Right cardiac atrium (tissue), 5 donors: ENCODE results near the gene KCNQ5. TPM values are rescaled to one million over a fixed set of nuclear protein-coding genes. Genes with fewer than 3 reads are reported as not detected.

Experiments used
- ATAC-seq, 2 donors: fragments of 200-7000 bp; cut with Tn5 transposase; one replicate each; pipeline versions ENCODE4 v1.8.0 to v1.9.1; 2020; ENCODE audit warnings: moderate library complexity in 2 of 2, mild to moderate bottlenecking in 1 of 2
- DNase-seq, 3 donors: peaks; one replicate each; pipeline ENCODE4 v3.0.0-alpha.2; 2020
- H3K27ac ChIP-seq: one replicate; pipeline ENCODE4 v1.5.1; 2013; ENCODE audit warnings: mild to moderate bottlenecking, low read length, control low read depth, moderate library complexity
- H3K27me3 ChIP-seq: one replicate; pipeline ENCODE4 v1.6.1; 2013; ENCODE audit not compliant: control insufficient read depth, insufficient read depth
- H3K4me1 ChIP-seq: one replicate; pipeline ENCODE4 v1.6.1; 2013; ENCODE audit warnings: low read length; ENCODE audit not compliant: control insufficient read depth, insufficient read depth
- H3K4me3 ChIP-seq: one replicate; pipeline ENCODE4 v1.5.1; 2013; ENCODE audit warnings: low read length, control low read depth
- H3K9me3 ChIP-seq: one replicate; pipeline ENCODE4 v1.6.1; 2013; ENCODE audit warnings: low read length; ENCODE audit not compliant: control insufficient read depth
- WGBS: extraction: QIAGEN DNeasy Blood & Tissue Kit; methylation state at CpG from one replicate; pipeline ENCODE4 v1.1.7; 2013; 5-methylcytosine and 5-hydroxymethylcytosine counted together
- intact Hi-C, 4 donors: fragments of 100-400 bp; cut with DNase I; formaldehyde crosslinking; loops; one replicate each; pipeline versions ENCODE4 v1.11.0 to v1.14.0; 2022 to 2023
- polyA plus RNA-seq: library from polyadenylated mRNA; stranded (reverse); fragments of 200-250 nt; gene quantifications from one replicate; pipeline ENCODE4 v1.2.3, GENCODE V29; 2013
- total RNA-seq, 4 donors: library from RNA; stranded (reverse); fragmentation: NEBNext Ultra II Directional; extraction: Animal tissue kit (Norgen Biotek cat#: 25700); gene quantifications; one replicate each; pipeline ENCODE4 v1.2.1, GENCODE V29; 2021
- donor health status: healthy with polysubstance abuse.
- donor health status: DM: no; HTN: yes; CAD: no.
- donor health status: DM: no; HTN: no; CAD: no.
- donor health status: DM: no; HTN: yes; CAD: no; lungs with severe emphysema.
- donor health status: DM: yes; HTN: yes; CAD: no.

The KCNQ5 gene
- total and polyA plus RNA-seq, 5 donors, result 0.20 to 0.68 (median 0.36) TPM; not detected in 1

DNA sequence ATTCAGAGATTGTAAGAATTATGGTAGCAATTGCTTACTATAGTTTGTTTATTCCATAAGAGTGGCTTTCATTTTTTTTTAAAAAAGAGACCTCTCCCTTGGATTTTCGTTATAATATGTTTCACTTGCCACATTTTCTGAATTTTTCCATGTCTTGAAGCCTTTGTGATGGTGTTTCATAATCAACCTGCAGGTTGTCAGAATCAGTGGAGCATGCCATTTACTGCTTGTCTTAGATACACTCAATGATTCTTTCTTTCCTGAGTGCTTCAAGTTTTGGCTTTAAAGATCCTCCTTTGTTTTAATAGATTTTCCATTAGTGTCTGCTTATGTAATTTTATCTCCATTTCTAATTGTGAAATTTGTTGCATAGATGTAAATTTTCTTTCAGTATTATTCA is 31.2 kb downstream of the KCNQ5 start:
- intact Hi-C loops, result no loop called here
- WGBS, result 73% methylated on average over 1 of the region's 1 CpG
- ATAC-seq (no peak), DNase-seq (no peak)
- Histone ChIP-seq H3K4me1 (no peaks in the 10 kb centered on the region), H3K27me3 (no peaks in the 10 kb centered on the region), H3K4me3 (no peak overlapping the region), H3K27ac (no peak overlapping the region), H3K9me3 (no peaks in the 10 kb centered on the region)

DNA sequence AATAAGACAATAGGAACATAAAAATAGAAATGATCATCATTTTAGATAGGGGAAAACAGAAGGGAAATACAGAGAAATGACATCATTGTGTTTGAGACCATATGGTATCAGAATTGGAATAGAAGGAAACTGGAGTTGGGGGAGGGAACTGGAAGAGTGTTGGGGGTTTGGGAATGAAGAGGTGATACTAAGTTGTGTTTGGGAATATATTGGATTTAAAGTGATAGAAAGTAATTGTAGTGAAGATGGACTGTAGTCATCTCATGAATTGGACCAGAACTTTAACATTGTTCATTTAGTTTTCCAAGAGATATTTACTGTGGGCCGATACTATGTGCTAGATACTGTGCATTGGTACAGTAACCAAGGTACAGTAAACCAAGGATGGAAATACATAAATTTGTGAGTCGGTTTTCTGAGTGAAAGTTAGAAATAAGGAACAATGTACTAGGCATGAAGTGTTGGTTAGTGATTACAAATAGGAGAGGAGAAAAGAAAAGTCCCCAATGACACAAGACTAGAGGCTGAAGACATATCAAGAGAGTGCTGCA is 32.3 kb downstream of the KCNQ5 start:
- intact Hi-C loops, result no loop called here

DNA sequence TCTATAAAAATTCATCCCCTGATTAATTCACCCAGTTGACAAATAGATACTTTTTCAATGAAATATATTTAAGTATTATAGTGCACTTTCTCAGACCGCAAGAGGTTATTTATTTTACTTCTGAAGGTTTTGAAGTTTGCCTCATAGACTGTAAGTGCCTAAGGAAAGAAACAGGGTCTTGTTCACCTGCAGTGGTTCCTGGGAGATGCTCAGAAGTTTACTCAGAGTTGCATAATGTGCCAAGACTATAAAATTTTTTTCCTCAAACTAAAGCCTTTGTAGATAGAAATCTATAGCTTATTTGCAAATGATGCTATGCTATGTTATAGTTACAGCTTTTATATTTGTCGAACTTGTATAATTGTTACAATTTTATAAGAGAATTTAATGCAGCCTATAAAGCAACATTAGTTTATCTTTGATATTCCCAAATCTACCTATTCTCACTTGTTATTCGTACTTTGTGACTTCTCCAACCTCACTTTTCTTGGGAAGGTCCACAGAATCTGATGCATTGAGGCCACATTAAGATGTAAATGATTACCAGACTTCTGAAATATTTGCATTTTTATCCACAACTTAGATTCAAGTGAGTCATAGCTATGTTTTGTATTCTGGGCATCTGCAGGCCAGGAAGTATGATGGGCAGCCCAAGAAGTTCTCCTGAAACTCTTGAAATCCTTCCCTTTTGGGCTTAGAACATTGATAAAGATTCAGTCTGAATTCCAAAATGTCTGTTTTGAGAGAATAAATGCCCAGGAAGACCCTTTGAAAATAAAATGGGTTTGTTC is 35.7 kb downstream of the KCNQ5 start:
- Histone ChIP-seq H3K27me3 (no peaks in the 10 kb centered on the region), H3K4me1 (no peaks in the 10 kb centered on the region), H3K27ac (no peak overlapping the region), H3K4me3 (no peak overlapping the region), H3K9me3 (no peaks in the 10 kb centered on the region)
- ATAC-seq, result no peak
- WGBS, result 88% methylated on average over 3 of the region's 3 CpGs
- no peak for DNase-seq
- intact Hi-C loops, result no loop called here

More for the DNA sequence above, 32.3 kb downstream of the KCNQ5 start:
- Histone ChIP-seq H3K4me3 (no peak overlapping the region), H3K27me3 (no peaks in the 10 kb centered on the region), H3K4me1 (no peaks in the 10 kb centered on the region), H3K9me3 (no peaks in the 10 kb centered on the region), H3K27ac (no peak overlapping the region)
- 85% methylated on average over 2 of the region's 2 CpGs for WGBS
- no peak for ATAC-seq
- no peak for DNase-seq

DNA sequence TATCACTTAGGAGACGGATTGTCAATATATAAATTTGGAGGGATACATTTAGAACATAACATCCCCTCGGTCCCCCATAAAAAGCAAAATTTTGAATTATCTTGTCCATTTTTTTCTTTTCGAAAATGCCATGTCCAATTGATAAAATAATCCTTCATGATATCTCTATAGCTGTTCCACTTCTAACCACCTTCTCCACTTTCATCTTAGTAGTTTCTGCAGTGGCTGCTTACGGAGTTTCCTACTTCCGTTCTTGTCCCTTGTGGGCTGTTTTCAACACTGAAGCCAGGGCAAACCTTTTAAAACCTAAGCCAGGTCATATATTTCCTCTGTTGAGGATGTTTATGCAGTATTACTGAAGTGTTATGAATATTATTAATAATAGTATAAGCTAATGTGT is 37.9 kb downstream of the KCNQ5 start:
- no peak overlapping the region for H3K27ac ChIP-seq
- 92% methylated on average over 5 of the region's 5 CpGs for WGBS

GRCh38 chr6:72661411-72661810 is 39.5 kb downstream of the KCNQ5 start:
- DNase-seq, result no peak
- H3K27me3 ChIP-seq, result no peaks in the 10 kb centered on the region
- H3K4me1 ChIP-seq, result no peaks in the 10 kb centered on the region
- H3K9me3 ChIP-seq, result no peaks in the 10 kb centered on the region
- no peak overlapping the region for H3K4me3 ChIP-seq
- WGBS, result 78% methylated on average over 1 of the region's 1 CpG
- no peak overlapping the region for H3K27ac ChIP-seq
- intact Hi-C loops, result no loop called here
- no peak for ATAC-seq

More for the DNA sequence above, 37.9 kb downstream of the KCNQ5 start:
- Histone ChIP-seq H3K27me3 (no peaks in the 10 kb centered on the region), H3K4me3 (no peak overlapping the region), H3K9me3 (no peaks in the 10 kb centered on the region), H3K4me1 (no peaks in the 10 kb centered on the region)
- intact Hi-C loops, result no loop called here
- DNase-seq (no peak), ATAC-seq (no peak)

DNA sequence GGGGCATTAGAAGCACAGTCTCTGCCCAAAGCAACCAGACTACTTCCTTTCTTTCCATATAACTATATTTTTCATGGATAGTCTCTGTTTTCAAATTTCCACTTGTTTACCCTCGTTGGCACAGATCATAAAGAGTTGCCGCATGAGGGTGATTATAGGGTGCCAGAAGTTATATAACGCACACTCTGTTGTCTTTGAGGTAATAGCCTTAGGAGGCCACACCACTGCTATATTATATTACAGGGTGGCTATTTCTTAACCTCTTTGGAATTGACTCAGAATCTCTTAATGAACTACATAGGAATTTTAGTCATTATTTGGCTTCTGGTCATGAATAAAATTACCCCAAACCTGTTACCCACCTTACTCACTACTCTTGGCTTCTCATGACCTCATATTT is 43.7 kb downstream of the KCNQ5 start:
- intact Hi-C loops, result no loop called here
- 93% methylated on average over 3 of the region's 3 CpGs for WGBS
- DNase-seq, result no peak
- Histone ChIP-seq H3K27me3 (no peaks in the 10 kb centered on the region), H3K4me1 (no peaks in the 10 kb centered on the region), H3K27ac (no peak overlapping the region), H3K4me3 (no peak overlapping the region), H3K9me3 (no peaks in the 10 kb centered on the region)
- ATAC-seq, result no peak

DNA sequence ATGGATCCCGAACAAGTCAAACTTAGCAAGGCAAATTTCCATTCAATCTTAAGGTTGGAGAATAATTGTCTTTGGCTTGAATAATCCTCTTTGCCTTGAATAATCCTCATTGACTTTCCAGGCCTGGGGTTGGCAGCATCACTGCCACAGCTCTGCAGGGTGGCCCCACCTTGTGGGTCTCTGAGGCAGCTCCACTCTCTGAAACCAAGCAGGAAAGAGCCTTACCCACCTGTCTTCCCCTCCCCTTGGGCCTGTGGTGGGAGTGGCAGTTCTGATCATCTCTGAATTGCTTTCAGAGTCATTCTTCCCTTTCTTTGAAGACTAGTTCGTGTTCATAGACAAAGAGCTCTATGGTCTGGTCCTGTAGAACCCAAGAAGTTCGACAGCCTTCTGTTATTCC is 47.5 kb downstream of the KCNQ5 start:
- ATAC-seq (no peak), DNase-seq (no peak)
- Histone ChIP-seq H3K27me3 (no peaks in the 10 kb centered on the region), H3K4me1 (no peaks in the 10 kb centered on the region), H3K4me3 (no peak overlapping the region), H3K9me3 (no peaks in the 10 kb centered on the region), H3K27ac (no peak overlapping the region)
- WGBS, result 81% methylated on average over 3 of the region's 3 CpGs
- intact Hi-C loops, result no loop called here

GRCh38 chr6:72672906-72673305 is 51.0 kb downstream of the KCNQ5 start:
- Histone ChIP-seq H3K27me3 (no peaks in the 10 kb centered on the region), H3K27ac (no peak overlapping the region), H3K4me3 (no peak overlapping the region), H3K4me1 (no peaks in the 10 kb centered on the region), H3K9me3 (no peaks in the 10 kb centered on the region)
- DNase-seq, result no peak
- intact Hi-C loops, result no loop called here
- ATAC-seq, result no peak
- WGBS, result 74% methylated on average over 1 of the region's 1 CpG

- H3K27me3 ChIP-seq, result no peaks in the 10 kb centered on the region
- H3K27ac ChIP-seq, result no peak overlapping the region
- 87% methylated on average over 1 of the region's 1 CpG for WGBS
- intact Hi-C loops, result no loop called here
- no peak overlapping the region for H3K4me3 ChIP-seq
- no peak for DNase-seq
- H3K4me1 ChIP-seq, result no peaks in the 10 kb centered on the region
- no peak for ATAC-seq
- H3K9me3 ChIP-seq, result no peaks in the 10 kb centered on the region
Observed at GRCh38 chr6:72674842-72675241, 53.0 kb downstream of the KCNQ5 start.

- no peaks in the 10 kb centered on the region for H3K4me1 ChIP-seq
- DNase-seq, result no peak
- WGBS, result 60% methylated on average over 1 of the region's 1 CpG
- ATAC-seq, result no peak
- intact Hi-C loops, result no loop called here
- no peaks in the 10 kb centered on the region for H3K9me3 ChIP-seq
- no peaks in the 10 kb centered on the region for H3K27me3 ChIP-seq
- H3K4me3 ChIP-seq, result no peak overlapping the region
- H3K27ac ChIP-seq, result no peak overlapping the region
Observed at GRCh38 chr6:72675396-72675795, 53.5 kb downstream of the KCNQ5 start.

GRCh38 chr6:72676995-72677394 is 55.1 kb downstream of the KCNQ5 start:
- no peaks in the 10 kb centered on the region for H3K27me3 ChIP-seq
- H3K27ac ChIP-seq, result no peak overlapping the region
- H3K4me1 ChIP-seq, result no peaks in the 10 kb centered on the region
- ATAC-seq, result no peak
- intact Hi-C loops, result no loop called here
- no peaks in the 10 kb centered on the region for H3K9me3 ChIP-seq
- H3K4me3 ChIP-seq, result no peak overlapping the region
- DNase-seq, result no peak
- 85% methylated on average over 3 of the region's 3 CpGs for WGBS
